Measurements from ENCODE around the gene GPR176.

GRCh38 chr15:39843565-39843964 lies 76.5 kb downstream of the GPR176 start:
- TF ChIP-seq POLR2A (IDR thresholded peaks at IDR 0.05) (no peak), CTCF (IDR thresholded peaks at IDR 0.05) (no peak)

Measured in thyroid gland (tissue), 4 donors.